T-helper 2 cell treated with Interferon-gamma antibody and Interleukin-4, amounts not matched to agents 100 ng/mL and 5 ng/mL, for 36 hours (primary cell): Measurements from ENCODE around the gene RTN4RL1. TPM values are rescaled to one million over a fixed set of nuclear protein-coding genes. Genes with fewer than 3 reads are reported as not detected.

ENCODE experiments used
- intact Hi-C: fragments of 100-400 bp; cut with micrococcal nuclease; formaldehyde crosslinking; loops from one replicate; pipeline ENCODE4 v1.15.1; 2023
- total RNA-seq: library from RNA; stranded (reverse); gene quantifications from 2 replicates; pipeline ENCODE4 v1.2.3, GENCODE V29; 2022

Gene RTN4RL1
- total RNA-seq, 1 donor from 2014 or later: 0.61 TPM

DNA sequence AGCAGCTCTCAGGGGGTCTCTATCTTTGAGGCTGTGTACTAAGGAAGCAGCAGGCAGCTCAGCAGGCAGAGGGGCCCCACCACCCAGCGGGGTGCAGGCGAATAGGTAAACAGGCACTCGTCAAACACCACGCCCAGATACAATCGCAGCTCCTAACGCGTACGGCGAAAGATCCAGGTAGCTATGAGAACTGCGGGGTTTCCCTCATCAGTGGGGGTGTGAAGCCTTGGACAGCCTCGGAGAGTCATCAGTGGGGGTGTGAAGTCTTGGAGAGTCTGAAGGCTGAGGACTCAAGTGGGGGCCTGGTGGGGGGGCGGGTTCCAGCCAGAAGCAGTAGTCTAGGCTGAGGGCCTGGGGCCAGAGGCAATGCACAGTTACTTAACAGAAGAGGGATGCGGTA is 69.0 kb downstream of the RTN4RL1 start:
- intact Hi-C loops: no loop called here

DNA sequence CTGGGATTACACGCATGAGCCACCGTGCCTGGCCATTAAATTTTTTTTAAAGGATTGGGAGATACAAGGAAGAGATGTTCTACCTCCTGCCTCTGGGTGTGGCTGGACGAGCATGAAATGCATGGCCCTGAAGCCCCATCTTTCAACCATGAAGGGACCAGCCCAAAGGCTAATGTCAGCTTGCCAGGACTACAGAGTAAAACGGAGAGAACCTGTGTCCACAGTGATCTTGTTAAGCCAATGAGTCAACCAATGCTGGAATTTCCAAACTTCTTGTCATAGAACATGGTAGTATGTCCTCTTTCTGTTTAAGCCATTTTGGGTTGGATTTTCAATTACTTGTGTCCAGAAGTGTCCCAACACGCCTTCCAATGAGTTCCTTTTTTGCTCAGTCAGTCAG is 71.3 kb downstream of the RTN4RL1 start:
- intact Hi-C loops: no loop called here

DNA sequence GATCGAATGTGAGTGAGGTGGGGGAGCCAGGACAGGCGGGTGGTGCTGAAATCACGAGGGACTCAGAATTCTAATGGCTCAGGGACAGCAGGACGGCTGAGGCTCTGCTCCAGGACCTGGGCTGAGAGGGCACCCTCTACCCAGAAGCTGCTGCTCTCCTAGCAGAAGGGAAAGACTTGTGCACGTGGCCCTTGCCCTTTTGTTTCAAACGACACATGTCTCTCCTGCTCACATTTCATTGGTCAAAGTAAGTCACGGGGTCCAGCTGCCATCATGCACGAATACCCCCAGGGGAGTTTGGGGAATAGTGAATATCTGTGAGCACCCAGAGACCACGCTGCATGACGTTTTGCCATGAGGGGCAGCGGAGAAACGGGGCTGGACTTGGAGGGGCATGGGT is 73.2 kb downstream of the RTN4RL1 start:
- intact Hi-C loops: no loop called here

DNA sequence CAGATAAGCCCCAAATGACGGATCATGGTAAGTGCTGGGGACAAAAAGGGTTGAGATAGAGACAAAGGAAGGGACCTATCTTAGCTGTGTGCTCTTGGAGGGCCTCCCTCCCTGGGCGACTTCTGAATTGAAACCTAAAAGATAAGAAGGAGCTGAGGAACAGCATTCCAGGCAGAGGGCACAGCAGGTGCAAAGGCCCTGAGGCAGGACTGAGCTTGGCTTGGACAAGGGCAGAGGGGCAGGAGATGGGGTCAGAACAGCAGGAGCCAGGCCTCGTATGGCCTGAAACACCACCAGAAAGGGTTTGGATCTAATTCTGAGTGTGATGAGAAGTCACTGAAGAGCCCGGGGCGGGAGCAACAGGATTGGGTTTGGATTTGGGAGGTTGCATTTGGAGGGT is 75.4 kb downstream of the RTN4RL1 start:
- intact Hi-C loops: no loop called here

DNA sequence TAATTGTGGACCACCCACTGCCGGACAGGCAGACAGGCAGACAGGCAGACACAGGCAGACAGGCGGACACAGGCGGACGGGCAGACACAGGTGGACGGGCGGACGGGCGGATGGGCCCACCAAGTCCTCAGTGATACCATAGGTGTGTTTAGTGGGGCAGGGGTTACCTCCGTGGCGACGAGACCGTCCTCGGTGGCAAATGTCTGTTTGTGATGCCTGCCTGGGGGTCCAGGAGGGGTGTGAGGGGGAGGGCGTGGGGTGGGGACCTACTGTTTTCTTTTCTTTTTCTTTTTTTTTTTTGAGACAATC is 76.7 kb downstream of the RTN4RL1 start:
- intact Hi-C loops: no loop called here

DNA sequence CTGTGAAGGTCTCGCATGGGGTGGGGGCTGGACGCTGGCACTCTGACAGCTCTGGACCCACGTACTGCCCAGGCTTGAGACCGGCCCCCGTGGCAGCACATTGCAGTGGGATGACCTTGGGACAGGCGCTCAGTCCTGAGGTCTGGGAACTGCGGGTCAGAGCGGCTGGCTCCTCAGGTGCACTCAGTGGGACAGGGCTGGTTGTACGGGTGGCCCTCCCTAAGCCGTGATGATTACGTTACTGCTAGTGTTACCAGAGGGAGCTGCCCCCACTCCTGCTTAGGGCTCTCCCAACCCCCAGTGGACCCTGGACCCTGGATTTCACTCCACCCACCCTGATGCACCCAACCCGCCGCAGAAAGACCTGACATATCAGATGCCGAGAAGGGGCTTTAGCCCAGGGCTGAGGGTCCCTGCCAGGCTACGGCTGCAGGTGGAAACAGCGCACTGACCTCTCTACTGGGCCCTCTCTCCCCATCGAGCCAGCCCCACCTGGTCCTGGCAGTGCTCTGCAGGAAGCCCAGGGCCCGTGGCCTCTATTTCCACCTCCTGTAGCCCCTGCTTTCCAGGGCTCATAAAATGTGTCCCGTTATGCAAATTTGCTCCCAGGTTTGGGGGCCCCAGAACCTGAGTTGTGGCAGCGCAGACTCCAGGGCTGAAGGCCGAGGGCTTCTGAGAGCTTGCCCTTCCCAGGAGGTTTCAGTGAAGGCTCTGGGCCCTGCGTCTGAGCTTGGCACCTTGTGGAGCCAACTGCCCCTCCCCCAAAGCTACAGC is 77.2 kb downstream of the RTN4RL1 start:
- intact Hi-C loops: no loop called here

DNA sequence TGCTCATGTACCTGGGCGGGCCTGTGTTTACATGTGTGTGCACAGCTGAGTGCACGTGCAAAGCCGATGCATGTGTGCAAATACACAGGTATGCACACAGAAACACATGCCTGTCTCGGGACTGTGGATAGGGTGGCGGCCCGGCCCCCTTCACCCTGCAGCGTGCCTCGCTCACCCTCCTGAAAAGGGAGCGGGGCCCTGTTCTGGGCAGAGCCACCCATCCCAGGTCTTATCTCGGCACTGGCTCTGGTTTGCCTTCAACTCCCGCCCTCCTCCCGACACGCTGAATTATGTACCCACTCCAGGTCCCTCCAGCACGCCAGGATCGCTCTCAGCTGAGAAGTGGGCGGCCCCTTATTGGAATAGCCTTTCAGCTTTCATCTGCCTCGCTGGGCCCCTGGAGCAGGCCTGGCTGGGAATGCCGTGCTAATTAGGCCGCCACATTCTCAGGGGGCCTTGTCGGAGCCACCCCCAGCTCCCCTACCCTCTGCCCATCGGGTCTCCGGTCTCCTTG is 77.8 kb downstream of the RTN4RL1 start:
- intact Hi-C loops: no loop called here

DNA sequence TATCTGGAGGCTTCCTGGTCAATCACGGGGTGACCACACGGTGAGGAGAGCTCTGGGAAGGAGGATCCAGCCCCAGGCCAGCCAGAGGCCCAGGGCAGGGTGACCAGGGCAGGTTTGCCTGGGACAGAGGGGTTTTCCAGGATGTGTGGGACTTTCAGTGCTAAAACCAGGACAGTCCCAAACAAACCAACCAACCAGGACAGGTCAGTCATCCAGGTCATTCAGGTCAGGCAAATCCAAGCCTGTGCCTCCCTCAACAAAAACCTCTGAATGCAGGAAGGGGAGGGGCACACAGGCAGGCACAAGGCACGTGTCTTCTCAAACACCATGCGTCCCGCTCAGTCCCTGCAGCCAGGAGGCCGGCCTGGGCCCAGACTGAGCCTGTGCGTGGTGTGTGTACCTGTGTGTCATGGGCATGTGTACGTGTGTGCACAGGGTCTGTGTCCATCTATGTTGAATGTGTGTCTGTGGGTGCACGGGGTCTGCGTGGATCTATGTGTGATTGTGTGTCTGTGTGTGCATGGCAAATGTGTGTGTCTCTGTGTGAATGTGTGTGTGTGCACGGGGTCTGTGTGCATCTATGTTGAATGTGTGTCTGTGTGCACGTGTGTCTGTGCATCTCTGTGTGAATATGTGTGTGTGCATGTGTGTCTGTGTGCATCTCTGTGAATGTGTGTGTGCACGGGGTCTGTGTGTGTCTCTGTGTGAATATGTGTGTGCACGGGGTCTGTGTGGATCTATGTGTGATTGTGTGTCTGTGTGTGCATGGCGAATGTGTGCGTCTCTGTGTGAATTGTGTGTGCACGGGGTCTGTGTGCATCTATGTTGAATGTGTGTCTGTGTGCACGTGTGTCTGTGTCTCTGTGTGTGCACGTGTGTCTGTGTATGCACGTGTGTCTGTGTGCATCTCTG is 78.9 kb downstream of the RTN4RL1 start:
- intact Hi-C loops: no loop called here

DNA sequence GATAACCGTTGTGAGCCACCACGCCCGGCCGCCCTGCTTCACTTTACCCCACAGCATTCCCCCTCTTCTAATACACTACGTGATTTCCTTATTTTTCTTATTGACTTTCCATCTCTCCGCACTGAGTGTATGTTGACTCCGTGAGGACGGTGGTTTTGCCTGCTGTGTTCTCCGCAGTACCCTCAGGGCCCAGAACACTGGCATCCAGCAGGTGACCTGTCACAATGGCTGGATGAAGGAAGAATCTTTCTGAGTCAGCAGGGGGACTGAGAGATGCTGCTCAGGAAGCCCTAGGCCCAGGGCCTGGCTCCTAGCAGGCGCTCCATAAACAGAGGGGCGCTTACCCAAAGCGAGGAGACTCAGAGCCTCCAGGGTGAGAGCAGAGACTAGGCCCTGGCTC is 79.5 kb downstream of the RTN4RL1 start:
- intact Hi-C loops: no loop called here

DNA sequence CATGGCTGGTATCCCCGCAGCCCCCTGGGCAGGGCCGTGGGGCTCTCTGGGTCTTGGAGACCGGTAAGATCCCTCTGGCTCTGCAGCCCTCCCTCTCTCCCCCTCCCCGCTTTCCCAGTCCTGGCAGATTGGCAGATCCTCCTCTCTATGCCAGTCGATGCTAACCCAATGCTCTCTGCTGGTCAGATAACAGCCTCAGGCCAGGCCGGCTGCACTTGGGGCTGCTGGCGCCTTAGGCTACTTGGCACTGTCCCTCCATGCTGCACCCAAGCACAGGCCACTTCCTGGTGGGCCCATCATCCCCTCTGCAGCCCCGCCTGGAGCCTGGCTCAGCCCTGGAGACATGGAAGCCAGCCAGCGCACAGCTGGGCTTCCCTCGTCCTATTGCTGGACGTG is 81.7 kb downstream of the RTN4RL1 start:
- intact Hi-C loops: no loop called here

DNA sequence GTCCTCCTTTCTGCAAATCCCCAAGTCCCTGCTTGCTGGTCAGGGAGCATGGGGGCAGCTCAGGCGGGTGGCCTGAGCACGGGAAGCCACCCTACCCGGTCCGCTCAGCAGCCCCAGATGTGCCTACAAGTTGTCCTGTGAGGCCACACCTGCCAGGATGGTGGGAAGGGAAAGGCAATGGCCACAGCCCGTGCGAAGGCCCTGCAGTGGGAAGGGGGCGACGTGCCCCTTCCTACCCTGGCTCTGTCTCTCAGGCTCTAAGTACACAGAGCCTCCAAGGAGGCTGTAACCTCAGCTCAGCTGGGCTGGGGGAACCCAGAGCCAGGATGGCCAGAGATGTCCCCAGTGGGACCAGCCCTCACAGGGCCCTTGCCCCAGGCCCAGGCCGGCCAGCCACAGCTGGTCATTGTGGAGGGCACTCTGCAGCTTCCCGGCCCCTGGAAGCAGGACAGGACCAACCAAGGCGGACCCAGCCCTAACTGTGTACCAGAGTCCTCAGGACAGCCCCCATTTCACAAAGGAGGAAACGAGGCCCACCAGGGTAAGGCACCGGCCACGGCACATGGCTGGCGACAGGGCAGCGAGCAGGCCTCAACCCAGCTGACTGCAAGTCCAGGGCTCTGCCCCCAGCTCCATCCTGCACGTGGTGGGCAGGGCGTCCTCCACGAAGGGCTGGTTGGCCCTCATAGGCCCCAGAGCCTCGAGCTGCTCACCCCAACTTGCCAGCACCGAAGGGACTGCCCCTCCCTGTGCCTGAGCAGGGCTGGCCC is 82.3 kb downstream of the RTN4RL1 start:
- intact Hi-C loops: no loop called here

DNA sequence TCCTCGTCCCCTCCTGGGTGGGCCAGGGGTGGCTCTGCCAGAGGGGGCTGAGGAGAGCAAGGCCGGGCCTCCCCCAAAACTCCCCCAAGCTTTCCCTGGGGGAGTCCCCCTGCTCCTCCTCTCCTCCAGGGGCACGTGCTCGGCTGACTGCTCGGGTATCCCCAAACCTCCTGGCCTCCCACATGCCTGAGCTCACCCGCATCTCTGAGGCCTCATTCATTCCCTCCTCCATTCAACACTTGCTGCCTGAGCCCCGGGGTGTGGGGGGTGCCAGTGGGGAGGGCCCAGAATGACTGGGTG is 83.1 kb downstream of the RTN4RL1 start:
- intact Hi-C loops: no loop called here

DNA sequence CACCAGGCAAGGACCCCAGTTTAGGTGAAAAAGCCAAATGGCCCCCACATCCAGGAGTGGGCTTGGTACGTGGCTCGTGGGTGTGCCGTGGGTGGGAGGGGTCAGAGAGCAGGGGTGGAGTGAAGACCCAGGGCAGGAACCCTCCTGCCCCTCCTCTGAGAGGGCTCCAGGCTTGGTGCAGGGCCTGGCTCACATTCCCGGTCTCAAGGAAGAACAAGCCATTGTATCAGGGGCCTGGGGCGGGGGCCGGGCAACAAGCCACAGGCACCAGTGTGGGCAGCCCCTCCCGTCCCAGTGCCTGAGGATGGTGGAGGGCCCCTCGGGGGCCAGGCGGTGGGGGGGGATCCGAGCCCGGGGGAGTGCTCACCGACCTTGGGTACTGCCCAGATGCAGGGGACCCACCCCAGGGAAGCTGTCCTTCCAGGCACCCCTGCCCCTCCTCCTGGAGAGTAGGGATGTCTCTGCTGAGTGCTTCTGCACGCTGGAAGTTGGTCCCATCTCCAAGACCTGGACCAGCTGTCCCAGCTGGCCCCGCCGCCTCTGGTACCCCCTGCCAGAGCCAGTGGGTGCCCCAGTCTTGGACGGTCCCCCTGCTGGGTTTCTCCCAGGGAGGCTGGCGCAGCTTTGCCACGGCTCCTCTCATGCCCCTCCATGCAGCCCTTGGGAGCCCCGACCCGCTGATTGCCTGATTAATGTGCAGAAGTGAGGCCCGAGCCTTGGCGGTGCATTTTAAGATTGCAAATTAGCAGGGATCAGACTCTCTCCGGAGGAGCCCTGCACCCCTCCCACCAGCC is 83.7 kb downstream of the RTN4RL1 start:
- intact Hi-C loops: no loop called here

DNA sequence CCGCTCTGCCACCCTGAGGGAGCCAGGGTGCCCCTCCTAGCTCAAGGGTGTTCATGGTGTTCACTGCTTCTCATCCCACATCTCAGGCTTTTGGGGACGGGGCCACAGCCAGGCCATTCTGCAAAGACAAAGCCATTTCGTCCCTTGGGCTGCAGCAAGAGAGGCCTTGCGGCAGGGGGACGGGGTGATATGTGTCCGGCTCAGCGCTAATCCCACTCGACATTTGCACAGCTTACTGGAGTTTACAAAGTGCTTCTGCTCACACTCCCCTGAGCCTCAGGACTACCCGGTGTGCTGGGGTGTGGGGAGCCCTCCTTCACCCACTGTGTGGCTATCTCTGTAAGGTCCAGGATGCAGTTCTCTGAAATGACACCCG is 84.3 kb downstream of the RTN4RL1 start:
- intact Hi-C loops: no loop called here

DNA sequence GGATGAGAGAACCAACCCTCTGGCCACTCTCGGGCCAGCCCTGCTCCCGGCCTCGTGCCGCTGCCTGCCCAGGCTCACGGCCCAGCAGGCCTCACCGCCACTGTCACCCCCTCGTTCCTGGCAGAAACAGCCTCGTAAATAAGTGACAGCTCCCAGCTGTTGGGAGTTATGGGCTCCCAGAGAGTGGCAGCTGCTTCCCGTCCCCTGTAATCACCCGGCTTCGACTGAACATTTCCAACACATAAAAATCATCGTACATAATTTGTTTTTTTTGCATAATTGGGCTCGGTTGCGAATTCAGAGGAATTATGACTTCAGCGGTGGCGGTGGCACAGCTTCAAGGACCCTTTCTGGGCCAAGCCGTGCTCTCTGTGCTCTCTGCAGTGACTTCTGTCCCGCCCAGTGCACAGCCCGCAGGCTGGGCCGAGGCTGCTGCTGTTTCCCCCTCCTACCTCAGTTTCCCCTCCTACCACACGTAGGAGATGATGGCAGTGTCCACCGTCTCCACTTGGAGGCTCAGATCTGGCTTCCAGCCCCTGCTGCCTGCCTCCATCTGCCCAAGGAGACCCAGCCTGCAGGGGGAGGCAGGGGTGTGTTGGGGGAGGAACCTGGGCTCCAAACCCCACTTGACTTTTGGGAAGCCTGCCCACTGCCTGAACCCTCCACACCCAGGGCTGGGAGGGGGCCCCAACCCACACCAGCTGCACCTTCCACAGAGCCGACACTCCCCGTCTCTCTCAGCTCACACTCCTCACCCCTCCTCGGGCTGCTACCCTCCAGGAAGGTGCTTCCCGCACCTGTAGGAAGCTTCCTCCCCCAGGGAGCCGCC is 84.9 kb downstream of the RTN4RL1 start:
- intact Hi-C loops: no loop called here

DNA sequence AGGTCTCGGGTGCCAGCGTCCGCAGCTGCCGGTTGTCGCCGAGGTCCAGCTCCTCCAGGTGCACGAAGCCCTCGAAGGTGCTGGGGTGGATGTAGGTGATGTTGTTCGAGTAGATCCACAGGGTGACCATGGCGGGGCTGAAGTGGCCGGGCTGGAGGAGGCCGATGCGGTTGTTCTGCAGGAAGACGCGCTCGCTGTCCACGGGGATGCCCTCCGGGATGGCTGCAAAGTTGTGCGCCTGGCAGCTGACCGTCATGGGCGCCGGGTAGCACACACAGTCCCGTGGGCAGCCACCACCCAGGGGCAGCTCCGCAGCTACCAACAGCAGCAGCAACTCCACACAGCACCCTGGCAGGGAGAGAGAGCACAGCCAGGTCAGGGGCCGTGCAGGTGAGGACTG is 87.7 kb downstream of the RTN4RL1 start:
- intact Hi-C loops: no loop called here

DNA sequence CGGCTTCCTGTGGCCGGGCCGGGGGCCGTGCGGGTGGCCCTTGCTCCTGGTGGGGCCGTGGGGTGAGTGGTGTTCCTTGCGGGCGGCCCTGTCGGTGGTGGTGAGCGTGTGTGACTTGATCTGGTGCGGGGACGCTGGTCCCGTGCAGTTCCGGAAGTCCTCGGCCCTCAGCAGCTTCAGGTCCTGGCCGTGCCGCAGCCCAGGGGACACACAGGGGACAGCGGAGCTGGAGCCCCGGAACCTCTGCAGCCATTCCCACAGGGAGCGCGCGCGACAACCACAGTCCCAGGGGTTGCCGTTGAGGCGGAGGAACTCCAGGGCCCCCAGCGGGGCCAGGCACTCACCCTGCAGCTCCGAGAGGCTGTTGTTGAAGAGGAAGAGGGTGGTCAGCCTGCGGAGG is 88.4 kb downstream of the RTN4RL1 start:
- intact Hi-C loops: no loop called here

DNA sequence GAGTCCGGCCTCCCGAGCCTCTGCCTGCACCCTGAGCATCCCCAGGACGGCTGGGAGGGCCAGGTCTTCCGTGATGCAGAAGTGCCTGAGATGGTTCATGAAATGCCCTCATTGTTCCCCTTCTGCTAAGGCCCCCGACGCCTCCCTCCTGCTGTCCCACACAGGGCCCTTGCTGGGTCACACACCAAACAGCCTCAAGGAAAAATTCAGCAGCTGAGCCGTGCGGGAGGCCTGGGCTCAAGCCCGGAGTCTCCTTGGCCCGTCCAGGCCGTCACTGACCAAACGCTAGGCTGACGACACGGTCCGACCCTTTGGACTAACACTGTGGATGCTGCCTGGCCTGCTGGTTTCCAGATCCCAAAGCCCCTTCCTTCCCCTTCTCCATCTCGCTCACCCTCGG is 90.2 kb downstream of the RTN4RL1 start:
- intact Hi-C loops: no loop called here

DNA sequence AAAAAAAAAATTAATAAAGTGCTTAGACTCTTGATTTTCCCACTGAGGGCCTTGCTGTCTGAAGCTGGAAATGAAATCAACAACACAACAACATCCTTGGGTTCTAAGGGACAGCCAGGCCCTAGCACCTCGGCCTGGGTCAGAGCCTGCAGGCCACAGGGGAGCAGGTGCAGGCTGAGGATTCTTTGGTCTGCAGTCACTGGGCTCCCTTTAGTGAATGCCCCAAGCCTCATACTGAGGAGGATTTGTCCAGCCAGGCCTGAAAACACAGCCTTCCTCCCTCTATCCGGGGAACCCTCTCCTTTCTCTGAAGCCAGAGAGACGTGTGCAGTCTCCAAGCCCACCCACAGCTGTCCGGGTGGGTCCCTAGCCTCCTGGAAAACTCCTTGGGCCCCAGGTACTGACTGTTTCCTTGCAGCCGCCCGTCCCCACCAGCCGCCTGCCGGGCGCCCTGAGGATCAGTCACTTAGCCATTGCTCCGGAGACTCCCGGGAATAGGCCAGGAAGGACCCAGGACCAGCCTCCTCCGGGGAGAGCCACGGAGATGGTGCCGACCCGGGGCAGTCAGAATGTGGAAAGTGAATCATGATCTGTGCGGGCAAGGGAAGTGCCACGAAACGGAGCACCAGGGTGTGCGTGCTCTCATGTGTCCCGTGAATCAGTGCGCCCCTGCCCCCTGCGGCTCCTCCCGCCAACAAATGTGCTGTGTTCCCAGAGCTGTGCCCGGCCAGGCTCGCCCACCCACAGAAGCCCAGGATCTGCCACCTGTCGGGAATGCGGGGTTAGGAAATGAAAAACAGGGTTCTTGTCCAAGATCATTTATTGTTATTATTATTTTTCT is 91.0 kb downstream of the RTN4RL1 start:
- intact Hi-C loops: no loop called here
